Stimulated activated naive B cell treated with anti-CD40 and anti-IgM and Interleukin-4, amounts not matched to agents 10 μg/mL and 1 μg/mL and 100 μg/mL, for 72 hours (primary cell): ENCODE results near the gene OR6C4.
"Not testable (repeated sequence)": the region's sequence is repeated elsewhere in the genome, so short reads cannot be mapped to it uniquely, and the experiment has no call there.

Experiments
- ATAC-seq, 2 donors: fragments of 150-1000 bp; cut with Tn5 transposase; replicated peaks; 2 replicates each; pipeline ENCODE4 v1.10.0; 2021; ENCODE audit warnings: moderate library complexity in 1 of 2
- DNase-seq: peaks from one replicate; pipeline ENCODE4 v3.0.0; 2021
- H3K27ac Mint-ChIP-seq: one replicate; pipeline ENCODE4 v1.8.0; 2022; ENCODE audit warnings: mild to moderate bottlenecking, mixed read lengths
- H3K27me3 Mint-ChIP-seq, 2 donors: one replicate each; pipeline ENCODE4 v1.8.0; 2022; ENCODE audit warnings: mixed read lengths in 2 of 2
- H3K36me3 Mint-ChIP-seq, 2 donors: one replicate each; pipeline ENCODE4 v1.8.0; 2022; ENCODE audit warnings: mixed read lengths in 2 of 2, mild to moderate bottlenecking in 1 of 2
- H3K4me1 Mint-ChIP-seq, 2 donors: one replicate each; pipeline ENCODE4 v1.8.0; 2022; ENCODE audit warnings: mixed read lengths in 2 of 2, mild to moderate bottlenecking in 1 of 2
- H3K4me3 Mint-ChIP-seq, 2 donors: one replicate each; pipeline ENCODE4 v1.8.0; 2022; ENCODE audit warnings: mild to moderate bottlenecking in 2 of 2, mixed read lengths in 2 of 2, moderate library complexity in 1 of 2
- H3K9me3 Mint-ChIP-seq, 2 donors: one replicate each; pipeline ENCODE4 v1.8.0; 2022; ENCODE audit warnings: mixed read lengths in 2 of 2, mild to moderate bottlenecking in 1 of 2

OR6C4 gene

GRCh38 chr12:55549302-55549701, at the start of gene OR6C4:
OR6C4 (plus strand) TSS chr12:55549602; CDS start chr12:55551227, 1,625 bp downstream.
- ATAC-seq (no peak), DNase-seq (no peak)
- Mint-ChIP-seq H3K27me3 (peaks cover 22 to 32% of the 10 kb centered on the region in 2 donors), H3K36me3 (no peaks in the 10 kb centered on the region), H3K27ac (no peak within 1 kb of the TSS), H3K4me1 (peaks cover 0 to 6% of the 10 kb centered on the region in 2 donors), H3K4me3 (no peak within 1 kb of the TSS), H3K9me3 (peaks cover 0 to 9% of the 10 kb centered on the region in 2 donors)

GRCh38 chr12:55499810-55500252, 49.6 kb upstream of the OR6C4 start:
- Mint-ChIP-seq H3K36me3 (no peaks in the 10 kb centered on the region), H3K4me3 (no peak overlapping the region), H3K9me3 (no peaks in the 10 kb centered on the region), H3K27ac (no peak overlapping the region), H3K27me3 (no peaks in the 10 kb centered on the region), H3K4me1 (peaks cover 0 to 5% of the 10 kb centered on the region in 2 donors)
- no peak for ATAC-seq
- no peak for DNase-seq

GRCh38 chr12:55501601-55502000, 47.8 kb upstream of the OR6C4 start:
- Mint-ChIP-seq H3K27me3 (no peaks in the 10 kb centered on the region), H3K9me3 (no peaks in the 10 kb centered on the region), H3K4me1 (peaks cover 0 to 5% of the 10 kb centered on the region in 2 donors), H3K27ac (no peak overlapping the region), H3K4me3 (no peak overlapping the region), H3K36me3 (no peaks in the 10 kb centered on the region)
- DNase-seq (no peak), ATAC-seq (no peak)

- H3K27ac Mint-ChIP-seq: no peak overlapping the region
- ATAC-seq (peak; percentile 63 to 77), DNase-seq (peak; percentile 1)
- no peaks in the 10 kb centered on the region for H3K4me1 Mint-ChIP-seq
- H3K4me3 Mint-ChIP-seq: no peak overlapping the region
- H3K27me3 Mint-ChIP-seq: peaks cover 12 to 24% of the 10 kb centered on the region in 2 donors
- H3K9me3 Mint-ChIP-seq: peaks cover 8% of the 10 kb centered on the region in 2 donors
- H3K36me3 Mint-ChIP-seq: peaks cover 0 to 6% of the 10 kb centered on the region in 2 donors
Measured at GRCh38 chr12:55515696-55516095, 33.7 kb upstream of the OR6C4 start.

- Mint-ChIP-seq H3K4me3 (no peak overlapping the region), H3K9me3 (peaks cover 10 to 11% of the 10 kb centered on the region in 2 donors), H3K36me3 (peaks cover 0 to 9% of the 10 kb centered on the region in 2 donors), H3K27me3 (peaks cover 12 to 24% of the 10 kb centered on the region in 2 donors), H3K4me1 (no peaks in the 10 kb centered on the region), H3K27ac (no peak overlapping the region)
- no peak for DNase-seq
- no peak for ATAC-seq
Measured at GRCh38 chr12:55516391-55516790, 33.0 kb upstream of the OR6C4 start.

GRCh38 chr12:55548235-55548634, 1.2 kb upstream of the OR6C4 start:
- H3K36me3 Mint-ChIP-seq, H3K27ac Mint-ChIP-seq, H3K9me3 Mint-ChIP-seq: not testable (repeated sequence)

GRCh38 chr12:55548756-55549155, 646 bp upstream of the OR6C4 start:
- no peak overlapping the region for H3K27ac Mint-ChIP-seq
- peaks cover 0 to 9% of the 10 kb centered on the region in 2 donors for H3K9me3 Mint-ChIP-seq
- no peak for ATAC-seq
- no peak for DNase-seq
- H3K4me3 Mint-ChIP-seq: no peak overlapping the region
- H3K27me3 Mint-ChIP-seq: peaks cover 22 to 33% of the 10 kb centered on the region in 2 donors
- H3K4me1 Mint-ChIP-seq: peaks cover 0 to 6% of the 10 kb centered on the region in 2 donors
- H3K36me3 Mint-ChIP-seq: no peaks in the 10 kb centered on the region

More at GRCh38 chr12:55548235-55548634, 1.2 kb upstream of the OR6C4 start:
- H3K27me3 Mint-ChIP-seq: peaks cover 26 to 38% of the 10 kb centered on the region in 2 donors
- H3K4me1 Mint-ChIP-seq, ATAC-seq, DNase-seq, H3K4me3 Mint-ChIP-seq: not testable (repeated sequence)

GRCh38 chr12:55554296-55554695, 4.9 kb downstream of the OR6C4 start:
- peaks cover 13 to 24% of the 10 kb centered on the region in 2 donors for H3K27me3 Mint-ChIP-seq
- DNase-seq: no peak
- ATAC-seq: no peak
- peaks cover 13 to 14% of the 10 kb centered on the region in 2 donors for H3K9me3 Mint-ChIP-seq
- H3K27ac Mint-ChIP-seq: no peak overlapping the region
- H3K4me3 Mint-ChIP-seq: no peak overlapping the region
- H3K4me1 Mint-ChIP-seq: no peaks in the 10 kb centered on the region
- peaks cover 0 to 9% of the 10 kb centered on the region in 2 donors for H3K36me3 Mint-ChIP-seq

GRCh38 chr12:55570060-55570459, 20.7 kb downstream of the OR6C4 start:
- not testable (repeated sequence) for H3K36me3 Mint-ChIP-seq, H3K4me1 Mint-ChIP-seq, ATAC-seq, DNase-seq, H3K27ac Mint-ChIP-seq, H3K4me3 Mint-ChIP-seq, H3K27me3 Mint-ChIP-seq
- H3K9me3 Mint-ChIP-seq: peaks cover 28 to 30% of the 10 kb centered on the region in 2 donors

GRCh38 chr12:55570689-55571088, 21.3 kb downstream of the OR6C4 start:
- H3K36me3 Mint-ChIP-seq: not testable (repeated sequence)

GRCh38 chr12:55572168-55572567, 22.8 kb downstream of the OR6C4 start, which contains the start of gene OR2AP1:
OR2AP1 (plus strand) TSS chr12:55572468; CDS start chr12:55574415, 1,947 bp downstream.
- peaks cover 28 to 29% of the 10 kb centered on the region in 2 donors for H3K9me3 Mint-ChIP-seq

More at GRCh38 chr12:55570689-55571088, 21.3 kb downstream of the OR6C4 start:
- peaks cover 28 to 30% of the 10 kb centered on the region in 2 donors for H3K9me3 Mint-ChIP-seq
- not testable (repeated sequence) for H3K27ac Mint-ChIP-seq, H3K4me3 Mint-ChIP-seq, H3K27me3 Mint-ChIP-seq, ATAC-seq, H3K4me1 Mint-ChIP-seq, DNase-seq

GRCh38 chr12:55582066-55582465, 32.7 kb downstream of the OR6C4 start:
- no peaks in the 10 kb centered on the region for H3K4me1 Mint-ChIP-seq

More at GRCh38 chr12:55572168-55572567, 22.8 kb downstream of the OR6C4 start, which contains the start of gene OR2AP1:
- ATAC-seq (no peak), DNase-seq (no peak)
- peaks cover 7 to 8% of the 10 kb centered on the region in 2 donors for H3K36me3 Mint-ChIP-seq
- peaks cover 5 to 8% of the 10 kb centered on the region in 2 donors for H3K27me3 Mint-ChIP-seq
- no peaks in the 10 kb centered on the region for H3K4me1 Mint-ChIP-seq
- H3K4me3 Mint-ChIP-seq: no peak within 1 kb of the TSS
- no peak within 1 kb of the TSS for H3K27ac Mint-ChIP-seq

GRCh38 chr12:55585817-55586216, 36.4 kb downstream of the OR6C4 start:
- Mint-ChIP-seq H3K4me1 (no peaks in the 10 kb centered on the region), H3K36me3 (peaks cover 1 to 5% of the 10 kb centered on the region in 2 donors), H3K27me3 (peaks cover 31 to 48% of the 10 kb centered on the region in 2 donors), H3K4me3 (no peak overlapping the region), H3K9me3 (peaks cover 2 to 3% of the 10 kb centered on the region in 2 donors), H3K27ac (no peak overlapping the region)
- no peak for DNase-seq
- ATAC-seq: no peak

More at GRCh38 chr12:55582066-55582465, 32.7 kb downstream of the OR6C4 start:
- no peak for DNase-seq
- Mint-ChIP-seq H3K4me3 (no peak overlapping the region), H3K9me3 (peaks cover 10 to 16% of the 10 kb centered on the region in 2 donors), H3K27ac (no peak overlapping the region), H3K27me3 (peaks cover 35 to 48% of the 10 kb centered on the region in 2 donors), H3K36me3 (peaks cover 2 to 4% of the 10 kb centered on the region in 2 donors)
- no peak for ATAC-seq

- not testable (repeated sequence) for H3K4me1 Mint-ChIP-seq, H3K36me3 Mint-ChIP-seq, ATAC-seq, H3K27ac Mint-ChIP-seq, DNase-seq, H3K4me3 Mint-ChIP-seq
- Mint-ChIP-seq H3K9me3 (peaks cover 13 to 15% of the 10 kb centered on the region in 2 donors), H3K27me3 (peaks cover 30 to 42% of the 10 kb centered on the region in 2 donors)
Measured at GRCh38 chr12:55590152-55590551, 40.8 kb downstream of the OR6C4 start.
